Mesothelial cell of epicardium (in vitro differentiated cells): ENCODE results near the gene DSEL. TPM values are rescaled to one million over a fixed set of nuclear protein-coding genes. Genes with fewer than 3 reads are reported as not detected.
A peak's percentile ranks its signal among the peaks of the same experiment; 100 is the strongest.

ENCODE experiments used
- DNase-seq, 2 experiments: peaks; one replicate each; pipeline ENCODE4 v3.0.0; 2021; ENCODE audit warnings: low spot score in 2 of 2; ENCODE audit not compliant: unreplicated experiment in 2 of 2
- H3K27ac Mint-ChIP-seq: 2 replicates; pipeline ENCODE4 v1.8.0; 2021; ENCODE audit warnings: mixed read lengths
- H3K27me3 Mint-ChIP-seq: 2 replicates; pipeline ENCODE4 v1.8.0; 2021; ENCODE audit warnings: low read depth, mixed read lengths
- H3K36me3 Mint-ChIP-seq: 2 replicates; pipeline ENCODE4 v1.8.0; 2021; ENCODE audit warnings: mixed read lengths
- H3K4me1 Mint-ChIP-seq: 2 replicates; pipeline ENCODE4 v1.8.0; 2021; ENCODE audit warnings: mixed read lengths
- H3K4me3 Mint-ChIP-seq: 2 replicates; pipeline ENCODE4 v1.8.0; 2021; ENCODE audit warnings: mild to moderate bottlenecking, moderate library complexity, mixed read lengths
- H3K9me3 Mint-ChIP-seq: 2 replicates; pipeline ENCODE4 v1.8.0; 2021; ENCODE audit warnings: mixed read lengths
- CTCF ChIP-seq: fragments of 200-600 bp; sonication (generic); IDR thresholded peaks from one replicate; pipeline ENCODE4 v1.5.0; 2021; ENCODE audit warnings: antibody characterized with exemption; ENCODE audit not compliant: unreplicated experiment
- total RNA-seq: library from RNA; stranded (reverse); gene quantifications from 3 replicates; pipeline ENCODE4 v1.2.1, GENCODE V29; 2021

The DSEL gene
- total RNA-seq, 1 donor from 2014 or later = 6.3 TPM

DNA sequence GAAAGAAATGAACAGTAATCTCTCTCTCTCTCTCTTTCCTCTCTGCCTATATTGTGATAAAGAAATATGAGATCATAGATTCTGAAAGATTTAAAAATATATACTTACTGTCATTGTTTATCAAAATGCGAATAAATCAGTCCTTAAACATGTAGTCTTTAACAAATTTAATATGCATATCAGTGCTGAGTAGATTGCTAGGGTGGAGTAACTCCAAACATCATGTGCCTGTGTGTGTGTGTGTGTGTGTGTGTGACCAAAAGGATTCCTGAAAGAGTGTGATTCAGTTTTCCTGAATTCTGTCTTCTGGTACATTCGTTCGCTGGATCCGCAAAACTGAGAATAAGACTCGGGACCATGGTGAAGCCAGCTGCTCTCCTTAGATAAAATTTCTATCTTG, 24.0 kb upstream of the DSEL start:
- no peak for DNase-seq
- Mint-ChIP-seq H3K27ac (no peak overlapping the region), H3K27me3 (no peaks in the 10 kb centered on the region), H3K9me3 (no peaks in the 10 kb centered on the region), H3K36me3 (no peaks in the 10 kb centered on the region), H3K4me1 (no peaks in the 10 kb centered on the region), H3K4me3 (no peak overlapping the region)
- no peak for TF ChIP-seq CTCF

DNA sequence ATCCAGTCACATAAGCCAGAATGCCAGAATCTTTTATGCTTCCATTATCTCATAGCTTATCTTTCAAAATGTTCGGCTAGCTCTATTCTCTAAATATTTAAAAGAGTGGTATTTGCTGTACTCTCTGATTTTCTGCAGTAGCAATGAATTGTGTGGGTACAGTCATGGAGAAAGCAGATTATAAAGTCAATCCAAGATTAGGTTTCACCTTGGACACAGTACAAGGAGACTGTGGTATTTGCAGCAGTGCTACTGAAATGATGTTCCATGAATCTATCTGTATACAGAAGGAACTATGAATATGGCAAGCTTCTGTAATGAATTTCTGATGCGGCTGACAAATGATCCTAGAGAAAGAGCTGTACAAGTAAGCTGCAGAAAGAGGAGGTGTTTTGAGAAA, 15.4 kb upstream of the DSEL start:
- Mint-ChIP-seq H3K27me3 (no peaks in the 10 kb centered on the region), H3K4me1 (no peaks in the 10 kb centered on the region), H3K9me3 (no peaks in the 10 kb centered on the region), H3K36me3 (no peaks in the 10 kb centered on the region), H3K27ac (no peak overlapping the region), H3K4me3 (no peak overlapping the region)
- no peak for TF ChIP-seq CTCF
- DNase-seq = no peak

DNA sequence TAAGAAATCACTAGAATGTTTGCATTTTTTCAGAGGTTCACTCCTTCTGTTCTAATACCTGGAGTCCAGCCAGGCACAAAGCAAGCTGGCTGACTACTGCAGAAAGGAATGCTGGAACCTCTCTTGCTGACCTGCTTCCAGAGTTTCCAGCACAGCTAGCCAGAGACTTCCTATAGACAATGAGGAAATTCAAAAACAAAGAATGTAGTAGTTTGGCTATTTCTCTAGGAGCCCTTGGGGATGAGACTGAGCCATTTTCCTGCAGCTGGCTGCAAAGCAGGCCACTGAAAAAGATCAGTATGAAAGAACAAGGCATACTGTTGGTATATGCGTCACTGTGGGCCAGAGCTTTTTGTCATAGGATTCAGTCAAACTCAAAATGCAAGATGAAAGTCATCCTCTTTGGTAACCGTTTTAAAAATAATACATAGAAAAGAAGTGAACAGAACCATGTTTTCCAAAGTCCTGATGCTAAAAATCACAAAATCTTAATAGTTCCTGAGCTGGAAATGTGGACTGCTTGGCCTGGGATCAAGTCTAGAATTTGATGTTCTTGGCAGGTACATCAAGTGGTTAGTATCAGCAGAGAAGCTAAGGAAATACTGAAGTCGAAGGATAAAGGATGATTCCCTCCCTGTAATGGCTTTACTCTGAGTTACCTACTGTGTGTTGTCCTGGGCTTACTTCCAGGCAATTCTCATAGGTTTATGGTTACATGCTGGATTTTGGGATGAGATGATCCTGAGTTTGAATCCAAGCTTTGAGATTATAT, 9.0 kb upstream of the DSEL start:
- no peak for TF ChIP-seq CTCF
- peaks cover 20% of the 10 kb centered on the region for H3K4me1 Mint-ChIP-seq
- H3K4me3 Mint-ChIP-seq = no peak overlapping the region

GRCh38 chr18:67520351-67520921, 3.9 kb upstream of the DSEL start:
- Mint-ChIP-seq H3K9me3 (peaks cover 5% of the 10 kb centered on the region), H3K36me3 (no peaks in the 10 kb centered on the region), H3K27ac (no peak overlapping the region), H3K4me1 (peaks cover 35% of the 10 kb centered on the region), H3K27me3 (no peaks in the 10 kb centered on the region), H3K4me3 (no peak overlapping the region)
- no peak for TF ChIP-seq CTCF
- no peak for DNase-seq

More for the DNA sequence above, 9.0 kb upstream of the DSEL start:
- peak overlapping the region; percentile 98 for H3K27ac Mint-ChIP-seq
- DNase-seq = peak; percentile 34 to 49
- no peaks in the 10 kb centered on the region for H3K36me3 Mint-ChIP-seq
- peaks cover 5% of the 10 kb centered on the region for H3K9me3 Mint-ChIP-seq
- no peaks in the 10 kb centered on the region for H3K27me3 Mint-ChIP-seq

DNA sequence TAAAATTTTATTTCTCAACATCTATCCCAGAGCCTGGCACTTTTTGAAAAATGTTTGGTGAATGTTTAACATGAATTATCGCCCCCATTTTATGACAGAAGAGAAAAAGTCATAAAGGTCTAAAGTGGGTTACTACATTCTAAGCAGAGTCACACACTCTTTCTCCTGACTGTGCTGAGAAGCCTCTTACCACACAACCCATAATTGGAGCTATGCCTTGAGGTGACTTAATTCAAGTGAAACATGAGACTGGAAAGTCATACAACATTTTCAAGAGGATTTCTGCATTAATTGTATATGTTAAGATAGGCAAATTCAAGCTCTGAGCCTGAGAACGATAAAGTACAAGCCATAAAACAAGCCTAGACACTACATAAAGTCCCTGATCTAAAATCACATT, 3.1 kb upstream of the DSEL start:
- Mint-ChIP-seq H3K36me3 (no peaks in the 10 kb centered on the region), H3K9me3 (peaks cover 5% of the 10 kb centered on the region), H3K27me3 (no peaks in the 10 kb centered on the region), H3K27ac (no peak overlapping the region), H3K4me1 (peaks cover 34% of the 10 kb centered on the region), H3K4me3 (no peak overlapping the region)
- no peak for TF ChIP-seq CTCF
- DNase-seq = no peak
